Endodermal cell (in vitro differentiated cells): ENCODE results near the gene MTA3. TPM values are rescaled to one million over a fixed set of nuclear protein-coding genes. Genes with fewer than 3 reads are reported as not detected.
"Not testable (repeated sequence)": the region's sequence is repeated elsewhere in the genome, so short reads cannot be mapped to it uniquely, and the experiment has no call there.

ENCODE experiments used
- DNase-seq: peaks from one replicate; pipeline ENCODE4 v3.0.0-alpha.2; 2017
- H3K27ac ChIP-seq: 2 replicates; pipeline ENCODE4 v1.5.1; 2013; ENCODE audit warnings: mild to moderate bottlenecking, low read depth, low read length, moderate library complexity
- H3K27me3 ChIP-seq: 2 replicates; pipeline ENCODE4 v1.6.1; 2013; ENCODE audit warnings: mild to moderate bottlenecking, low read length, moderate library complexity; ENCODE audit not compliant: insufficient read depth, control insufficient read depth, poor library complexity, severe bottlenecking
- H3K36me3 ChIP-seq: 2 replicates; pipeline ENCODE4 v1.7.0; 2013; ENCODE audit warnings: mild to moderate bottlenecking, low read length, moderate library complexity; ENCODE audit not compliant: control insufficient read depth, insufficient read depth
- H3K4me1 ChIP-seq: one replicate; pipeline ENCODE4 v1.7.0; 2013; ENCODE audit warnings: low read length; ENCODE audit not compliant: control insufficient read depth, insufficient read depth
- H3K4me3 ChIP-seq: 2 replicates; pipeline ENCODE4 v1.5.1; 2013; ENCODE audit warnings: mild to moderate bottlenecking, low read length, moderate library complexity
- H3K9ac ChIP-seq: 2 replicates; pipeline ENCODE4 v1.6.1; 2013; ENCODE audit warnings: mild to moderate bottlenecking, low read length, moderate library complexity; ENCODE audit not compliant: poor library complexity, severe bottlenecking; ENCODE audit errors: extremely low read depth
- H3K9me3 ChIP-seq: 2 replicates; pipeline ENCODE4 v1.6.1; 2013; ENCODE audit warnings: mild to moderate bottlenecking, low read length, moderate library complexity; ENCODE audit not compliant: control insufficient read depth
- H3K27ac Mint-ChIP-seq: 2 replicates; pipeline ENCODE4 v1.8.0; 2020; ENCODE audit warnings: mixed read lengths
- H3K27me3 Mint-ChIP-seq: 2 replicates; pipeline ENCODE4 v1.8.0; 2021; ENCODE audit warnings: mild to moderate bottlenecking, mixed read lengths; ENCODE audit not compliant: insufficient read depth
- H3K36me3 Mint-ChIP-seq: 2 replicates; pipeline ENCODE4 v1.8.0; 2020; ENCODE audit warnings: low read depth, mixed read lengths
- H3K4me1 Mint-ChIP-seq: 2 replicates; pipeline ENCODE4 v1.8.0; 2020; ENCODE audit warnings: mixed read lengths
- H3K4me3 Mint-ChIP-seq: 2 replicates; pipeline ENCODE4 v1.8.0; 2020; ENCODE audit warnings: mild to moderate bottlenecking, moderate library complexity, mixed read lengths
- H3K9me3 Mint-ChIP-seq: 2 replicates; pipeline ENCODE4 v1.8.0; 2020; ENCODE audit warnings: mild to moderate bottlenecking, mixed read lengths
- WGBS, 2 experiments: methylation state at CpG; one replicate each; pipeline versions ENCODE4 v1.1.5 to v1.1.7; 2013; ENCODE audit warnings: missing lambda C conversion rate in 2 of 2, mixed read lengths in 1 of 2; ENCODE audit not compliant: insufficient coverage in 1 of 2, insufficient read length in 1 of 2; 5-methylcytosine and 5-hydroxymethylcytosine counted together
- total RNA-seq, 2 donors: library from RNA; stranded (reverse); fragmentation: NEBNext Ultra II Directional in 1 of 2; extraction: Animal tissue kit (Norgen Biotek cat#: 25700) in 1 of 2; gene quantifications; 2 replicates in 1 of 2; 3 replicates in 1 of 2; pipeline ENCODE4 v1.2.1, GENCODE V29; 2021
- TF ChIP-seq, protein P1 (sequence below): fragments of 200-600 bp; sonication (generic); conservative IDR thresholded peaks from 2 replicates; pipeline ENCODE4 v1.5.0; 2021; ENCODE audit warnings: antibody characterized with exemption, mild to moderate bottlenecking

MTA3 gene
- total RNA-seq, 2 donors from 2014 or later: 138 to 154 TPM

DNA sequence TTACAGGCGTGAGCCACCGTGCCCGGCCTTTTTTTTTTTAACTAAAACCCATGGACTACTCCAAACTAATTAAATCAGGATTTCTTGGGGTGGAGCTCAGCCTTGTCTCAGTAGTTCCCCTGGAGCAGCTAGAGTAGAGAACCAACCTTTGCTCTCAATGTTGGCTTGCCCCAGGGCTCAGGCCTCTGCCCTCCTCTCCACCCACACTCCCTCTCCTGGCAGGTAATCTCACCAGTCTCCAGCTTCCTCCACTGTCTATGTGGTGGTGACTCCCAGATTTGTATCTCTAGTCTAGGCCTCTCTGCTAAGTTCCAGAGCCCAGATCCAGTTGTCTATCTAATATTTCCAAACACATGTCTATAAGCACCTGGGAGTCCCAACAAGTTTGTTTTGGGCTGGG, 9.6 kb upstream of the MTA3 start:
- Histone ChIP-seq H3K9ac (no peak overlapping the region), H3K27ac (no peak overlapping the region), H3K4me3 (no peak overlapping the region), H3K9me3 (no peaks in the 10 kb centered on the region), H3K27me3 (no peaks in the 10 kb centered on the region), H3K4me1 (no peaks in the 10 kb centered on the region), H3K36me3 (no peaks in the 10 kb centered on the region)
- DNase-seq: peak; percentile 57
- H3K9me3 Mint-ChIP-seq: no peaks in the 10 kb centered on the region
- H3K4me3 Mint-ChIP-seq: no peak overlapping the region
- peaks cover 26% of the 10 kb centered on the region for H3K4me1 Mint-ChIP-seq
- H3K36me3 Mint-ChIP-seq: no peaks in the 10 kb centered on the region
- TF ChIP-seq, protein P1, sequence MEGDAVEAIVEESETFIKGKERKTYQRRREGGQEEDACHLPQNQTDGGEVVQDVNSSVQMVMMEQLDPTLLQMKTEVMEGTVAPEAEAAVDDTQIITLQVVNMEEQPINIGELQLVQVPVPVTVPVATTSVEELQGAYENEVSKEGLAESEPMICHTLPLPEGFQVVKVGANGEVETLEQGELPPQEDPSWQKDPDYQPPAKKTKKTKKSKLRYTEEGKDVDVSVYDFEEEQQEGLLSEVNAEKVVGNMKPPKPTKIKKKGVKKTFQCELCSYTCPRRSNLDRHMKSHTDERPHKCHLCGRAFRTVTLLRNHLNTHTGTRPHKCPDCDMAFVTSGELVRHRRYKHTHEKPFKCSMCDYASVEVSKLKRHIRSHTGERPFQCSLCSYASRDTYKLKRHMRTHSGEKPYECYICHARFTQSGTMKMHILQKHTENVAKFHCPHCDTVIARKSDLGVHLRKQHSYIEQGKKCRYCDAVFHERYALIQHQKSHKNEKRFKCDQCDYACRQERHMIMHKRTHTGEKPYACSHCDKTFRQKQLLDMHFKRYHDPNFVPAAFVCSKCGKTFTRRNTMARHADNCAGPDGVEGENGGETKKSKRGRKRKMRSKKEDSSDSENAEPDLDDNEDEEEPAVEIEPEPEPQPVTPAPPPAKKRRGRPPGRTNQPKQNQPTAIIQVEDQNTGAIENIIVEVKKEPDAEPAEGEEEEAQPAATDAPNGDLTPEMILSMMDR: peak; percentile 45
- H3K27ac Mint-ChIP-seq: peak overlapping the region; percentile 52
- no peaks in the 10 kb centered on the region for H3K27me3 Mint-ChIP-seq
- 88 to 100% methylated on average over 2 to 3 of the region's 3 CpGs for WGBS, 2 experiments

DNA sequence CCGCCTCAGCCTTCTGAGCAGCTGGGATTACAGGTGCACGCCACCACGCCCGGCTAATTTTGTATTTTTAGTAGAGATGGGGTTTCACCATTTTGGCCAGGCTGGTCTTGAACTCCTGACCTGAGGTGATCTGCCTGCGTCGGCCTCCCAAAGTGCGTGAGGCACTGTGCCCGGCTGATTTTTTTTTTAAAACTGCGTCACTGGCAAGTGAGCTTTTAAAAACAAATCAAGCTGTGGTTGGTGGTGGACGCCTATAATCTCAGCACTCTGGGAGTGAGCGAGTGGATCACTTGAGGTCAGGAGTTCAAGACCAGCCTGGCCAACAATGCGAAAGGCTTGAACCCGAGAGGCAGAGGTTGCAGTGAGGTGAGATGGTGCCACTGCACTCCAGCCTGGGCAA, 8.3 kb upstream of the MTA3 start:
- not testable (repeated sequence) for H3K4me1 ChIP-seq, H3K36me3 Mint-ChIP-seq, H3K27me3 Mint-ChIP-seq, H3K27ac Mint-ChIP-seq, DNase-seq, H3K27me3 ChIP-seq, H3K9ac ChIP-seq, H3K27ac ChIP-seq, H3K9me3 ChIP-seq, H3K9me3 Mint-ChIP-seq, H3K4me3 ChIP-seq, H3K36me3 ChIP-seq, H3K4me3 Mint-ChIP-seq
- WGBS, 2 experiments: 93 to 94% methylated on average over 6 to 13 of the region's 13 CpGs
- peaks cover 26% of the 10 kb centered on the region for H3K4me1 Mint-ChIP-seq

DNA sequence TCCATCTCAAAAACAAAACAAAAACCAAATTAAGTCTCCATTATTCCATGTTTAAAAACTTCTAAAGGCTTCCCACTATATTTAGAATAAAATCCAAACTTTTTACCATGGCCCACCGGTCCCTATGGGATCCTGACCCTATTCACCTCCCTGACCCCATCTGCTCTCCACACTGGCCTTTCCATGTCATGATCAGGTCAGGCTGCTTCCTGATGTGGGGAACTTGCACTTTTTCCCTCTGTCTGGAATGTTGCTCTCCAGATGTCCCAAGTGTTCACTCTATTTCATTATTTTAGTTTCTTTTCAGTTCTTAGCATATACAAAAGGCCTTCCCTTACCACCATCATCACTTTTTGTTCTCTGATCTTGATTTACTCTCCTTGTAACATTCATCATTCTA, 7.5 kb upstream of the MTA3 start:
- Histone ChIP-seq H3K9me3 (no peaks in the 10 kb centered on the region), H3K4me1 (no peaks in the 10 kb centered on the region), H3K9ac (no peak overlapping the region), H3K27me3 (no peaks in the 10 kb centered on the region), H3K27ac (no peak overlapping the region), H3K36me3 (no peaks in the 10 kb centered on the region), H3K4me3 (no peak overlapping the region)
- DNase-seq: no peak
- TF ChIP-seq, protein P1: no peak
- Mint-ChIP-seq H3K4me1 (peaks cover 26% of the 10 kb centered on the region), H3K36me3 (no peaks in the 10 kb centered on the region), H3K4me3 (no peak overlapping the region), H3K9me3 (no peaks in the 10 kb centered on the region), H3K27ac (no peak overlapping the region), H3K27me3 (no peaks in the 10 kb centered on the region)
- 88 to 95% methylated on average over 1 of the region's 1 CpG for WGBS, 2 experiments

DNA sequence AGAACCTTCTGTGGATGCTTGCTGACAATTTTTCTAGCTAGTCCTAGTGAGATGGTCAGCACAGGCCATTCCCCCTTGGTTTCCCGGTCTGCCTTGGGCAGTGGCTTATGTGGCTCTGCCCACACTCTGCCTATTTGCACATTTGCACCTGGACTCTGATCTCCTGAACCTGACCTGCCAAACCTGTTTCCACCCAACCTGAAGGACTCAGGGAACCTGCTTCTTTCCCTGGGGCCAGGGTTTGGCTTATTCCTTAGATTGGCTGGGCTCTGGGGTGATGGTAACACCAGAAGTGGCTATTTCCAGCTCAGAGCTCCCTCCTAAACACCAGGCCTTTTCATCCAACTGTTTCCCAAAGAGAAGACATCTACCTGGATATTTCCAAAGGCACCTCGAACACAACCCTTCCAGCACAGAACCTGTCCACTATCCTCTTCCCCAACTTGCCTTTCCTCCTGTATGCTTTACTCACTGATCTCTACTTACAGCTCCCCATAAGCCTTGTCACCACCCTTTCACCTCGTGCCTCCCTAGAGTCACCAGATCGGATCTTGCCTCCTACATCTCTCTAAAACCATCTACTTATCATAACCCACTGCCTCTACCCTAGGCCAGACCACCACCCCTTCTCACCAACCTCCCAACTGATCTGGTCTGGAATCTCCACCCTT, 5.8 kb upstream of the MTA3 start:
- H3K9me3 ChIP-seq: no peaks in the 10 kb centered on the region
- no peaks in the 10 kb centered on the region for H3K4me1 ChIP-seq
- Mint-ChIP-seq H3K9me3 (no peaks in the 10 kb centered on the region), H3K4me1 (peaks cover 30% of the 10 kb centered on the region), H3K27me3 (no peaks in the 10 kb centered on the region), H3K27ac (peak overlapping the region; percentile 53), H3K36me3 (no peaks in the 10 kb centered on the region), H3K4me3 (no peak overlapping the region)
- no peak for DNase-seq
- no peak overlapping the region for H3K4me3 ChIP-seq
- H3K9ac ChIP-seq: no peak overlapping the region
- 76 to 91% methylated on average over 2 to 4 of the region's 4 CpGs for WGBS, 2 experiments
- H3K36me3 ChIP-seq: no peaks in the 10 kb centered on the region
- TF ChIP-seq, protein P1: no peak
- H3K27ac ChIP-seq: no peak overlapping the region
- H3K27me3 ChIP-seq: no peaks in the 10 kb centered on the region
